GM12878 (cell line): ENCODE results near the gene GSTM2. TPM values are rescaled to one million over a fixed set of nuclear protein-coding genes. Genes with fewer than 3 reads are reported as not detected.
A peak's percentile ranks its signal among the peaks of the same experiment; 100 is the strongest.

Source experiments
- ATAC-seq: fragments of 200-7000 bp; cut with Tn5 transposase; 3 replicates; pipeline ENCODE4 v1.9.1; 2020; ENCODE audit warnings: mild to moderate bottlenecking, moderate library complexity
- BruUV-seq: library from RNA; stranded (reverse); fragments of 400-500 nt; replicated peaks from 2 replicates; lab custom pipeline; 2021; lab: Mats Ljungman, UMichigan
- CTCF ChIA-PET: fragments of 300-600 bp; sonication (Branson Sonifier 250); formaldehyde crosslinking; extraction: SDS; loops from one replicate; lab custom pipeline; 2021; ENCODE audit warnings: inconsistent platforms; lab: Yijun Ruan, JAX
- POLR2A ChIA-PET: fragments of 350-600 bp; formaldehyde crosslinking; extraction: SDS; loops from one replicate; lab custom pipeline; 2021; ENCODE audit warnings: inconsistent platforms; lab: Charles Lee
- RAD21 ChIA-PET: fragments of 300-600 bp; sonication (Branson Sonifier 250); formaldehyde crosslinking; loops from one replicate; lab custom pipeline; 2023; ENCODE audit warnings: antibody characterized with exemption; ENCODE audit not compliant: unreplicated experiment; lab: Charles Lee
- SMC1A ChIA-PET: fragments of 300-600 bp; sonication (Branson Sonifier 250); formaldehyde crosslinking; loops from one replicate; lab custom pipeline; 2023; ENCODE audit not compliant: unreplicated experiment, uncharacterized antibody; lab: Charles Lee
- DNase-seq: peaks from one replicate; pipeline ENCODE4 v3.0.0-alpha.2; 2011; ENCODE audit warnings: low read depth, low spot score
- FAIRE-seq: peaks from 3 replicates; lab custom pipeline; 2011; peaks lifted over from hg19 to GRCh38; lab: Jason Lieb, UNC
- H2AFZ ChIP-seq: 2 replicates; pipeline ENCODE4 v1.6.0; 2011; ENCODE audit warnings: low read depth, low read length, control low read depth; ENCODE audit not compliant: control insufficient read depth
- H3K27ac ChIP-seq: 2 replicates; pipeline ENCODE4 v1.5.1; 2011; ENCODE audit warnings: control low read depth; ENCODE audit not compliant: control insufficient read depth, insufficient read depth
- H3K27me3 ChIP-seq, 2 experiments: replicated peaks in 1 of 2; 2 replicates each; pipeline versions ENCODE4 v1.6.0 to v1.6.1; 2011; ENCODE audit warnings: low read length in 1 of 2; ENCODE audit not compliant: control insufficient read depth in 2 of 2, insufficient read depth in 2 of 2
- H3K36me3 ChIP-seq, 2 experiments: 2 replicates each; pipeline ENCODE4 v1.5.1; 2011; ENCODE audit warnings: low read length in 1 of 2; ENCODE audit not compliant: control insufficient read depth in 2 of 2, insufficient read depth in 2 of 2
- H3K4me1 ChIP-seq: 2 replicates; pipeline ENCODE4 v1.6.1; 2011; ENCODE audit warnings: mild to moderate bottlenecking, low read length, moderate library complexity, mixed read lengths; ENCODE audit not compliant: control insufficient read depth, insufficient read depth
- H3K4me2 ChIP-seq: 2 replicates; pipeline ENCODE4 v1.6.0; 2011; ENCODE audit warnings: control low read depth; ENCODE audit not compliant: control insufficient read depth, insufficient read depth
- H3K4me3 ChIP-seq: fragments of 200-600 bp; sonication (generic); 2 replicates; pipeline ENCODE4 v1.5.1; 2016
- H3K79me2 ChIP-seq: 2 replicates; pipeline ENCODE4 v1.6.0; 2011; ENCODE audit warnings: low read length; ENCODE audit not compliant: control insufficient read depth, insufficient read depth
- H3K9ac ChIP-seq: 2 replicates; pipeline ENCODE4 v1.8.0; 2011; ENCODE audit warnings: low read length, control low read depth, mixed read lengths; ENCODE audit not compliant: control insufficient read depth, insufficient read depth
- H3K9me3 ChIP-seq: replicated peaks from 3 replicates; pipeline ENCODE4 v1.5.1; 2011; ENCODE audit warnings: mild to moderate bottlenecking, low read length; ENCODE audit not compliant: control insufficient read depth, insufficient read depth
- H4K20me1 ChIP-seq: 2 replicates; pipeline ENCODE4 v1.6.0; 2011; ENCODE audit not compliant: control insufficient read depth, insufficient read depth
- CREM ChIP-seq: IDR thresholded peaks from 2 replicates; pipeline ENCODE4 v1.6.1; 2014; ENCODE audit warnings: antibody characterized with exemption, low read depth
- MTA3 ChIP-seq: IDR thresholded peaks from 2 replicates; pipeline ENCODE4 v1.6.1; 2012; ENCODE audit warnings: low read length, inconsistent platforms, borderline replicate concordance
- SREBF2 ChIP-seq: IDR thresholded peaks from 2 replicates; pipeline ENCODE4 v1.6.1; 2012; ENCODE audit warnings: mild to moderate bottlenecking, low read length
- USF2 ChIP-seq: IDR thresholded peaks from 2 replicates; pipeline ENCODE4 v1.6.1; 2011; ENCODE audit warnings: low read depth, low read length, improper control_type of control experiment, borderline replicate concordance
- ZBTB40 ChIP-seq: fragments of 450-650 bp; IDR thresholded peaks from 2 replicates; pipeline ENCODE4 v1.6.1; 2016; ENCODE audit warnings: mild to moderate bottlenecking, moderate library complexity, borderline replicate concordance
- ZNF207 ChIP-seq: fragments of 450-650 bp; IDR thresholded peaks from 2 replicates; pipeline ENCODE4 v1.6.1; 2014; ENCODE audit warnings: antibody characterized with exemption, mild to moderate bottlenecking, borderline replicate concordance
- ZNF217 ChIP-seq: fragments of 450-650 bp; IDR thresholded peaks from 2 replicates; pipeline ENCODE4 v1.6.1; 2017; ENCODE audit warnings: antibody characterized with exemption, mild to moderate bottlenecking
- WGBS: methylation state at CpG from one replicate; pipeline ENCODE4 v1.1.6; 2016; ENCODE audit warnings: low lambda C conversion rate; ENCODE audit not compliant: insufficient replicate concordance, insufficient coverage; ENCODE audit errors: missing lambda C conversion rate; 5-methylcytosine and 5-hydroxymethylcytosine counted together
- in situ Hi-C: fragments of 300-500 bp; cut with MboI; formaldehyde crosslinking; loops from 9 replicates; pipeline ENCODE4 v1.14.3; 2018; ENCODE audit warnings: mixed read lengths
- intact Hi-C: fragments of 100-400 bp; cut with micrococcal nuclease; formaldehyde crosslinking; loops from one replicate; pipeline ENCODE4 v1.14.2; 2022; ENCODE audit not compliant: unreplicated experiment
- polyA plus RNA-seq, 11 experiments: library from polyadenylated mRNA; depleted of rRNA in 4 of 11; unstranded in 6 of 11; stranded (reverse) in 5 of 11; fragments of >200 nt; fragmentation: Nextera tagmentation in 4 of 11; fragmentation: Illumina TruSeq in 1 of 11; extraction: Ambion mirVana in 4 of 11; extraction: Trizol in 1 of 11; gene quantifications; 1 replicate in 1 of 11; 2 replicates in 10 of 11; pipeline versions ENCODE4 v1.2.1 to v1.2.3, GENCODE V29; 2011 to 2016; ENCODE audit warnings: inconsistent platforms in 2 of 11, missing spikeins in 2 of 11, low read depth in 1 of 11
- total RNA-seq, 4 experiments: library from RNA; depleted of rRNA in 3 of 4; stranded (reverse); fragments of >200 nt in 3 of 4; fragmentation: Illumina TruSeq in 1 of 4; extraction: Trizol in 1 of 4; gene quantifications; 2 replicates each; pipeline versions ENCODE4 v1.2.1 to v1.2.3, GENCODE V29; 2013 to 2021
- TF ChIP-seq, protein P1 (sequence below): IDR thresholded peaks from 2 replicates; pipeline ENCODE4 v1.6.1; 2012; ENCODE audit warnings: mild to moderate bottlenecking, low read depth, low read length

GSTM2 gene
- total and polyA plus RNA-seq, 10 of the 15 experiments (the other 5 are each of a cell fraction or from before 2014, with no cell fraction given): 8.3 to 32.3 (median 20.2) TPM

DNA sequence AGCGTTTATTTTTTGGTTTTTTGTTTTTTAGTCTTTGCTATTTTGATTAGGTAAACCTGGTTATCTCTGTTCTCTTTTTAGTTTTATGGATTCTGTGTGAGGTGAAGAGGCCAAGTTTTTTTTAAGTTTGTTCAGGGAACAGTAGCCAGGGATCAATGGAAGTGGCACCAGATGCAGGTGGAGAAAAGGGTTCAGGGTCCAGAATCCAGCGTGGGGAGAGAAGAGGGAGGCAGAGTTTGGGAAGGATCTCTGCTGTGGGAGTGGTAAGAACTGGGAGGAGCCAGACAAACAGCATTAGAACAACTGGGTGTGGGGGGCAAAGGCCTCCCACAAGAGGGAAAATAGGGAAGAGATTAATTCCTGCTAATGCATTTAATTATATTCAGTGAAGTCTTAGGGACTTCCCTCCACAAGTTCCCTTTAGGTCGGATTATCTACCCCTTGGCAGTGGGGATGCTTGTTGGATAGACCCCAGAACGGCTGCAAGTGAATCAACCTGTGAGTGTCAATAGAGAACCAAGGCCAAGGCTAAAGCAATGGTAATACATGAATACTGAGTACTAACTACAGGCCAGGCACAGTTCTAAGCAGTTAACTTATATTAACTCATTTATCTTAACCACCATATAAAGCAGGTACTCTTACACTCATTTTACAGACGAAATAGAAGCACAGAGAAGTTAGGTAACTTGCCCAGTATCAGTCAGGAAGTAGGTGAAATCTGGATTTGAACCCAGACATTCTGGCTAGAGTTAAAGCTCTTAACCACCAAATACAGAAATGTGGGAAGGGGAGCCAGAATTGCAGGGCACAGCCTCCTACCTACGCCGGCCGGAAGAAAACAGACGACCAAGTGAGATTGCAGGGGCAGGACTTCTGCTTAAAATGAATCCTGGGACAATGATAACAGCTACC, 48.9 kb upstream of the GSTM2 start:
- peak overlapping the region; percentile 85 for H3K4me3 ChIP-seq
- 13% methylated on average over 9 of the region's 9 CpGs for WGBS
- H2AFZ ChIP-seq: peak overlapping the region; percentile 94
- ChIA-PET POLR2A (interaction anchor here (0.7 to 3.4 kb wide), 3 partner anchors 11 to 73 kb away, joined by 3 to 34 read pairs (median 11); partner anchors contain the start of gene GNAI3), SMC1A (interaction anchor here (0.6 to 2.7 kb wide), 6 partner anchors 18 to 73 kb away, joined by 3 to 18 read pairs (median 4); partner anchors contain the start of gene GNAI3), CTCF (interaction anchor here (0.8 to 2.4 kb wide), 11 partner anchors 11 to 411 kb away, joined by 3 to 16 read pairs (median 6); partner anchors contain the start of genes AHCYL1, GNAI3 and SARS1), RAD21 (interaction anchor here (0.7 to 2.3 kb wide), 5 partner anchors 17 to 86 kb away, joined by 3 to 11 read pairs (median 8); partner anchors contain the start of gene GNAI3)
- H3K4me1 ChIP-seq: peaks cover 33% of the 10 kb centered on the region
- FAIRE-seq: no peak
- peak overlapping the region; percentile 86 for H3K9ac ChIP-seq
- TF ChIP-seq ZNF217 (0 out of 2 replicates have a peak, but pooled peaks have one; percentile 34), USF2 (no peak), ZNF207 (0 out of 2 replicates have a peak, but pooled peaks have one; percentile 26), CREM (0 out of 2 replicates have a peak, but pooled peaks have one; percentile 3), MTA3 (0 out of 2 replicates have a peak, but pooled peaks have one; percentile 37), SREBF2 (no peak), ZBTB40 (no peak)
- TF ChIP-seq, protein P1, sequence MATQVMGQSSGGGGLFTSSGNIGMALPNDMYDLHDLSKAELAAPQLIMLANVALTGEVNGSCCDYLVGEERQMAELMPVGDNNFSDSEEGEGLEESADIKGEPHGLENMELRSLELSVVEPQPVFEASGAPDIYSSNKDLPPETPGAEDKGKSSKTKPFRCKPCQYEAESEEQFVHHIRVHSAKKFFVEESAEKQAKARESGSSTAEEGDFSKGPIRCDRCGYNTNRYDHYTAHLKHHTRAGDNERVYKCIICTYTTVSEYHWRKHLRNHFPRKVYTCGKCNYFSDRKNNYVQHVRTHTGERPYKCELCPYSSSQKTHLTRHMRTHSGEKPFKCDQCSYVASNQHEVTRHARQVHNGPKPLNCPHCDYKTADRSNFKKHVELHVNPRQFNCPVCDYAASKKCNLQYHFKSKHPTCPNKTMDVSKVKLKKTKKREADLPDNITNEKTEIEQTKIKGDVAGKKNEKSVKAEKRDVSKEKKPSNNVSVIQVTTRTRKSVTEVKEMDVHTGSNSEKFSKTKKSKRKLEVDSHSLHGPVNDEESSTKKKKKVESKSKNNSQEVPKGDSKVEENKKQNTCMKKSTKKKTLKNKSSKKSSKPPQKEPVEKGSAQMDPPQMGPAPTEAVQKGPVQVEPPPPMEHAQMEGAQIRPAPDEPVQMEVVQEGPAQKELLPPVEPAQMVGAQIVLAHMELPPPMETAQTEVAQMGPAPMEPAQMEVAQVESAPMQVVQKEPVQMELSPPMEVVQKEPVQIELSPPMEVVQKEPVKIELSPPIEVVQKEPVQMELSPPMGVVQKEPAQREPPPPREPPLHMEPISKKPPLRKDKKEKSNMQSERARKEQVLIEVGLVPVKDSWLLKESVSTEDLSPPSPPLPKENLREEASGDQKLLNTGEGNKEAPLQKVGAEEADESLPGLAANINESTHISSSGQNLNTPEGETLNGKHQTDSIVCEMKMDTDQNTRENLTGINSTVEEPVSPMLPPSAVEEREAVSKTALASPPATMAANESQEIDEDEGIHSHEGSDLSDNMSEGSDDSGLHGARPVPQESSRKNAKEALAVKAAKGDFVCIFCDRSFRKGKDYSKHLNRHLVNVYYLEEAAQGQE: no peak
- peak overlapping the region; percentile 72 for H3K27ac ChIP-seq
- H3K4me2 ChIP-seq: peak overlapping the region; percentile 90
- no peak for ATAC-seq
- intact Hi-C loops (loop anchor here (1.0 kb wide), 1 partner anchor 71 kb away; the partner anchor contains the start of gene GNAI3), in situ Hi-C loops (no loop called here)
- BruUV-seq: TSS peak; percentile 95
- H3K27me3 ChIP-seq: no peaks in the 10 kb centered on the region
- DNase-seq: no peak
- H3K36me3 ChIP-seq: no peaks in the 10 kb centered on the region
- peaks cover 43% of the 10 kb centered on the region for H3K79me2 ChIP-seq
- H3K9me3 ChIP-seq: no peaks in the 10 kb centered on the region
- H4K20me1 ChIP-seq: no peaks in the 10 kb centered on the region
